Measurements from ENCODE around the gene WDR89.
"Not testable (repeated sequence)": the region's sequence is repeated elsewhere in the genome, so short reads cannot be mapped to it uniquely, and the experiment has no call there.

WDR89 gene, protein sequence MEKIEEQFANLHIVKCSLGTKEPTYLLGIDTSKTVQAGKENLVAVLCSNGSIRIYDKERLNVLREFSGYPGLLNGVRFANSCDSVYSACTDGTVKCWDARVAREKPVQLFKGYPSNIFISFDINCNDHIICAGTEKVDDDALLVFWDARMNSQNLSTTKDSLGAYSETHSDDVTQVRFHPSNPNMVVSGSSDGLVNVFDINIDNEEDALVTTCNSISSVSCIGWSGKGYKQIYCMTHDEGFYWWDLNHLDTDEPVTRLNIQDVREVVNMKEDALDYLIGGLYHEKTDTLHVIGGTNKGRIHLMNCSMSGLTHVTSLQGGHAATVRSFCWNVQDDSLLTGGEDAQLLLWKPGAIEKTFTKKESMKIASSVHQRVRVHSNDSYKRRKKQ

DNA sequence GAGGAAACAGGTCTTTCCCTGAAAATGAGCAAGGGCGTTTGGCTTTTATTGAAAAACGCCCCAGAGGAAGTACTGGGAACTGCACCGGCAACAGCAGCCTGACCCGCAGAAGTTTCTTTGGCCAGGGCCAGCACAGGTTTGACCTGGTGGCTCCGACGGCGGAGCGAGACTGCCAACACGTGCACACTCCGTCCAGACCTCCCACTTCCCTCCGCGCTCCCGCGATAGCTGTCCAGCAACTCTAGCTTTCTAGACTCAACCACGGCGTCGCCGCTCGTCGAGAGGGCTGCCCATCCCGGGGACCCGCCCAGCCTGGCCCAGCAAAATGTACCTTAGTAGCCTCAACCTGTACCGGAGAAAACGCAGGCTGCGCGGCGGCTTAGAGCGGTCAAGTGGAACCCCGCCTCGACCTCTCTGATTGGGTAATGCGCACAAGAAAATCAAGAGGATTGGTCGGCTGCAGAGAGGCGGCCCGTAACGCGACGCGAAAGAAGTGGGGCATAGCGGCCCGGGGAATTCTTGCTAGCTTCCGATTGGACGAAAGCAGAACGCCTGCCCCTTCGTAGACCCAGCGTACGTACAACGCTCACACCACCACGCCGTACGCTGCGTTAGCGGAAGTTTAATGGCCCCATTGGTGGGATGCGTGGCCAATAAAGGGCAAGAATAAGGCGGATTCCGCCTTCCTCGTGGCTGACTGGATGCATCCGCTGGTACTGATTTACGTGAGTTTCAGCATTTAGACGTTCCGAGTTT, at the start of gene WDR89:
Gene WDR89 (minus strand): TSS at position 399 of the 756 bp plus-strand sequence. CDS start 41,929 bp downstream, outside the sequence.
- peak; percentile 98 for DNase-seq

DNA sequence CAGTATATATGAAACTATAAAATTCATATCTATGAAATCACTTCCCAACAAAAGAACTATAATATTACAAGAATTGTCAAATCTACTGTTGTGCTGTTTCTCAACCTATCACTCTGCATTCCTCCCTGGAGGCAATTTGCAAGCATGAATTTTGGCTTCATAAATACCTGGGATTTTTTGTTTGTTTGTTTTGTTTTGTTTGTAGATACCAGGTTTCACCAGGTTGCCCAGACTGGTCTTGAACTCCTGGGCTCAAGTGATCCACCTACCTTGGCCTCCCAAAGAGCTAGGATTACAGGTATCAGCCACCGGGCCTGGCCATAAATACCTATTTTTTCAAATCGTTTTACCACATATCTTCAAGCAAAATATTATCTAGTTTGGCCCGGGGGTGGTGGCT, 47.5 kb upstream of the WDR89 start:
- no peak for DNase-seq

DNA sequence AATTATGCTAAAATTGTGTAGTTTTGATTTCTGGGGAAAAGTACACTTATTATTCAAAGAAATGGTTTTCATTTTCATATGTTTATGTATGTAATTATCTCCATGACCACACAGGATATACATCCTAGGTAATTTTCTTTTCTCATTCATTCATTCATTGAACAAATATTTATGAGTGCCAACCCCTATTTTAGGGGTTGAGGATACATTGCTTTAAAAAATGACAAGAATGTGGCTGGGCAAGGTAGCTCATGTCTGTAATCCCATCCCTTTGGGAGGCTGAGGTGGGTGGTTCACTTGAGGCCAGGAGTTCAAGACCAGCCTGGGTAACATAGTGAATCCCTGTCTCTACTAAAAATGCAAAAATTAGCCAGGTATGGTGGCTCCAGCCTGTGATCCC, 45.3 kb upstream of the WDR89 start:
- DNase-seq: no peak

DNA sequence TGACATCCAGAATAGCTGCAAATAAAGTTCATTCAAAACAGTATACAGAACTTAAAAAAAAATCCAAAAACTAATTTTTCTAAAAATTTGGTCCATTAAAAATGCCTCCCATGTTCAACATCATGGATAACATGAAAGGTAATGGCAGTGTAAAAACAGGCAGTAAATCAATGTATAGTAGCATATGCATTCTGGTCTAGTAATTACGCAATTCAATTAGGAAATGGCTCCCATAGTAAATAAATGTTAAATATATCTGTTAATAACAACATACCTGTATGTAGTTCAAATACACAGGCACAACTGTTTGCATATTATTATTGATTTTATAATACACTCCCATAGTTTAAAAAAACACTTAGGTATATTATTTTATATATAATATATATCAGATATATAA, 43.7 kb upstream of the WDR89 start:
- DNase-seq: no peak

DNA sequence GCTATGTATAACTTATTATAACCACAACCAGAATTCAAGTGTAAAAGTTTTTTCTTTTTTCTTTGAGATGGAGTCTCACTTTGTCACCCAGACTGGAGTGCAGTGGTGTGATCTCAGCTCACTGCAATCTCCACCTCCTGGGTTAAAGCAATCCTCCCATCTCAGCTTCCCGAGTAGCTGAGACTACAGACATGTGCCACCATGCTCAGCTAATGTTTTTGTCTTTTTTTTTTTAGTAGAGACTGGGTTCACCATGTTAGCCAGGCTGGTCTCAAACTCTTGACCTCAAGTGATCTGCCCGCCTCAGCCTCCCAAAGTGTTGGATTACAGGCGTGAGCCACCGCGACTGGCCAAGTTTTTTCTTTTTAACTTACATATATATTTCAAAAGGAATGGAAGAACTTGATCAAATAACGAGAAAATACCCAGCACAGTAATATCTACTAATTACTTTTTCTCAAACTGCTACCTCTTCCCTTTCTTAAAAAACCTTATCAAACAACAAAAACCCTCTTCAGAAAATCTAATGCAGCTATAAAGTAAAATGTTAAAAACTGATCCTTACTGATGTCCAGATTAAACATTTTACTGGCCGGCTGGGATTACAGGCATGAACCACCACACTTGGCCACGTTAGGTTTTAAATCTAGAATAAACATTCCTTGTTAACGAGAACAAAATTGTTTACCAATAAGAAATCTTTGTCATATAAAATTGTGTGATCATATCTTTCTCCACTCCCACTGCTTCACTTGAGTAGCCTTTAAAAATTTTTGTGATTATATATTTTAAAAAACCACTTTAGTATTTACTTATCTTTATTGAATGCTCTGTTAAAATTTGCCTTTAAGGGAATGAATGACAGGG, 41.3 kb upstream of the WDR89 start:
- DNase-seq: no peak

DNA sequence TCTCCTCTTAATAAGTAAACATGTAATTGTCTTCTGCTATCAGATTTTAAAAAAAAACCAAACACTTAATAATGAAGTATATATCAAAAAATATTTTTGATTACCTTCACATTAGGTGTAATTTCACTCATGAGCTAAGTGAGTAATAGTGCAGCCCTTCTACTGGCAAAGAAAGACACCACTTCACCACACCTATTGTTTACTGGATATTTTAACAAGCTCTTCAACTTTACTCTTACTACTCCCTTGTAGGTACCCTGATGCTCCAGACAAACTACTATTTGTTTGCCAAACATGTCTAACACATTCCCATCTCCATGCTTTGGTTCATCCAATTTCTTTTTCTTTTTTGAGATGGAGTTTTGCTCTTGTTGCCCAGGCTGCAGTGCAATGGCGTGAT, 36.9 kb upstream of the WDR89 start:
- DNase-seq: no peak

DNA sequence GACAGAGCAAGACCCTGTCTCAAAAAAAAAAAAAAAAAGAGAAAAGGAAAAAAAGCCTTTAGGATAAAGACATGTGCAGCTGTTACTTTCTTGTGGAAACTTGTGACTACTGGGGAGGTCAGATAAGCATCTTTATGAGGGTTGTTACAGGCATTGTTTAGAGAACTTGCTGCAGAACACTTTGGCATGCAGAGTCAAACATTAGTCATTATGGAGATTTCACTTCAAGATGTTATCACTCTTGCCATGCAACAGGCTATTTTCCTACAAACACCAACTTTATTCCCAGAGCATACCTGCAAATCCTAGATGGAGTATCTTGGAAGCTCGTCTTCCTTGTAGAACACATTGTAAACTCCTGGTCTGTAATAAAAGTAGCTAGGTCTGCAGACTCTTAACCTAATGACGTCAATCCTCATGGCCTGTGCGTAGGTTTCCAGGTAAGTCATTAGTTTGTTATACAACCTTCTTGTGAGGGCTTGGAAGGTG, 36.3 kb upstream of the WDR89 start:
- DNase-seq: no peak

DNA sequence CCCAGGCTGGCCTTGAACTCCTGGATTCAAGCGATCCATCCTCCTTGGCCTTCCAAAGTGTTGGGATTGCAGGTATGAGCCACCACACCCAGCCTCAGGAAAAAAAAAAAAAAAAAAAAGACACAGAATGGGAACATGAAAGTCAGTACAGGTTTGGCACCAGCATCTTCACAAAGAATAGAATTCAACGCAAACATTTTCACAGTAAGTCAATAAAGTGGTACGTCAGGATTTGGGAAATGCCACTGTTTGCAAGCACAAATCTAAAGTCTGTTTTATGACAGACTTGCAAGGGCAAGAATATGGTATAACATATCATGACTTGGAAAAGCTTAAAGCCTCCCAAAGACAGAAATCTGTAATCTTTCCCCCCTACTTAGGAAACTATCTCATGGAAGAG, 34.9 kb upstream of the WDR89 start:
- no peak for DNase-seq

DNA sequence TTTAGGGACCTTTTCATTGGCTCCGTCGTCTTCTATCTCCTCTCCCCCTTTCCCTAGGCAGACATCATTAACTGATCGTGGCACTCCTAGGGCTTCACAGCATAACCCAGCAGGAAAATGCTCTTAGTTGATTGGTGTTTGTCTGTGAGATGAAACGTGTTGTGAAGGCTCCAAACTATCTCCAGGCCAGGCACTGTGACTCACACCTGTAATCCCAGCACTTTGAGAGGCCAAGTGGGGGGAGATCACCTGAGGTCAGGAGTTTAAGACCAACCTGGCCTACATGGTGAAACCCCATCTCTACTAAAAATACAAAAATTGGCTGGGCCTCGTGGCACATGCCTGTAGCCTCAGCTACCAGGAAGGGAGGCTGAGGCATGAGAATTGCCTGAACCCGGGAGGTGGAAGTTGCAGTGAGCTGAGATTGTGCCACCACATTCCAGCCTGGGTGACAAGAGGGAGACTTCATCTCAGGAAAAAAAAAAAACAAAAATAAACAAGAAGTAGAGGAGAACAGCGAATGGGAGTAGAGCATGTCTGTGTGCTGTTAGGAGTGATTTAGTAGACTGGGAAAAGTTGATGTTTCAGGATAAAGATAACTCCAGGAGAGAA, 32.3 kb upstream of the WDR89 start:
- no peak for DNase-seq

DNA sequence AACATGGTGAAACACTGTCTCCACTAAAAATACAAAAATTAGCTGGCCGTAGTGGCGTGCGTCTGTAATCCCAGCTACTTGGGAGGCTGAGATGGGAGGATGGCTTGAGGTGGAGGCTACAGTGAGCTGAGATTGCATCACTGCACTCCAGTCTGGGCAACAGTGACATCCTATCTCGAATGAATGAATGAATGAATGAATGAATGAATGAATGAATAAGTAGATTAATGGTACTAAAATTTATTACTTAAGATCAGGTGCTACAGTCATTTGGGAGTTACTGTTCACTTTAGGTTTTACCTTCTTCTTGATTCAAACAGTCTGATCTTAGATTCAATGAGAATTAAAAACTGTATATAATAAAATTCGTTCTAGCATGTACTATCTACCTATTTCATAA, 31.6 kb upstream of the WDR89 start:
- DNase-seq: no peak

DNA sequence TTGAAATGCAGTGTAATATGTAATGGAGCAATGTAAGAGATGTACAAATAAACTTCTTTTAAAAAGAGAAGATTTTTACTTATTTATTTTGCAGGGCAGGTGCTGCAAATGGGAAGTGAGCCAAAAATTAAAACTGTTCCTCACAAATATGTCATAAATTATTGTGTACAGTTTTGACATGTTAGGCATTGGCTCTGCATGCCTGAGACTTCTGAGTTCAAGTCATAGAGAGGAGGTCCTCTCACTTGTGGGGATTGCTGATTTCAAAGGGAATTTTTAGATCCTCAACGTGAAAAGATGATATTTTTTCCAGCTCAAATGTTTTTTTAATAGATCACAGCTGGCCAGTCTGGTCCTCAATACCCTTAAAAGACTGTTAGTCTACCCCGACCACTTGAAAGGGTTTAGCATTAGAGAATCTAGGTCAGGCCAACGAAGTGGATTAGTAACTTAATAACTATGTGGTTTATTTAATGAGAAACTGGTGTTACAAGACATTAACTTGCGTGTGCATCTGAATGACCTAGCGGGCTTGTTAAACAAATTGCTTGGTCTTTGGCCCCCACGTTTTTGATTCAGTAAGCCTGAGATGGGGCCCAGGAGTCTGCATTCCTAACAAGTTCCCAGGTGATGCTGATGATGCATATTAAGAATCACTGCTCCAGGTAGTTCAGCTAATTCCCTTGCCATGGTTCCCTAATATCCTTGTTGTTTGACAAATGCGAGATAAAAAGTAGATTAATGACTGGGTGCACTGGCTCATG, 30.9 kb upstream of the WDR89 start:
- no peak for DNase-seq

DNA sequence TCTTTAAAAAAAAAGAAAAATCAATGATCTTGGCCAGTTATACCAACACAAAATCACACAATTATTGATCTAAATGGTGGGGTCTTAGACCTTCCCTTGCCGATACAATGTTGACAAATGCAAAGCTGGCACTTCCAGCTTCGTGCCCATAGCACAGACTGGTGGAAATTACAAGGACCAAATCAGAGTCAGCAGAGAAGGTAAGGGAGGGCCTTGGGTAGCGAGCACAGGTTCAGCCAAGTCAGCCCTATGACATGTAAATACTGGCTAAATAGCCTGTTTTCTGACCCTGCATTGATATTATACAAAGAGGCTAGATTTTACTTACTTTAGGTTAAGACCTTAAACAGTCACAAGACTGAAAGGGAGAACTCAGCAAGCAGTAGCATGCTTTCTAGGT, 30.3 kb upstream of the WDR89 start:
- no peak for DNase-seq

DNA sequence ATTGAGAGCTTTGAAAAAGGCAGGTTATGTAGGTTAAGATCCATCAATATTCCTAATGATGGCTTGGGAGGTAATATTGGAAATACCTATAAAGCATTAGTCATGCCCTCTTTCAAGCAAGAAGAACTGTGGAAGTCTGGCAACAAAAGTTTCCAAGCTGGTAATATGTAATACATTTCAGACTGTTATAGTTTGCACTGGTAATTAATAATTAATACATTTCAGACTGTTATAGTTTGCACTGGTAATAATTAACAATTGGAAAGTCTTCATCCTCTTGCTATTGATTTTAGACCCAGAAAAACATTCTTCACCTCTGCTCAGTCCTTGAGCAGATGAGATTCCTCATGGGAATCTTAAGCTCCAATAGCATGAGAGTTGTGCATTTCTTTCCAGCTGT, 29.0 kb upstream of the WDR89 start:
- DNase-seq: no peak

DNA sequence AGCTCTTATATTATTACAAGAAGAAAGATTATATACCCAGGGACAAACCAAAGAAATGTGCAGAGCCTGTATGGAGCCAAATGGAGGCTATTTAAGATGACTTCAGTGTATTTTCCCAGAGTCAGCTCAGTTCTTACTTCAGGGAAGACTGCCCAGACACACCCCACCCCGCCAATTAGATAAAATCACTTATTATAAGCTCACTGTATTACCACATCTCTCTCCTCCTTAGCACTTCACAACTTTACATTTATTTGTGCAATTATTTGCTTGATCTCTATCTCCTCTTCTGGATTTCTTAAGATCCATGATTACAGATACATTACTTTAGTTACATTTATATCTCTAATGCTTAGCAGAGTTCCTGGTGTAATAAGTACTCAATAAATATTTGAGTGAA, 24.7 kb upstream of the WDR89 start:
- no peak for DNase-seq

DNA sequence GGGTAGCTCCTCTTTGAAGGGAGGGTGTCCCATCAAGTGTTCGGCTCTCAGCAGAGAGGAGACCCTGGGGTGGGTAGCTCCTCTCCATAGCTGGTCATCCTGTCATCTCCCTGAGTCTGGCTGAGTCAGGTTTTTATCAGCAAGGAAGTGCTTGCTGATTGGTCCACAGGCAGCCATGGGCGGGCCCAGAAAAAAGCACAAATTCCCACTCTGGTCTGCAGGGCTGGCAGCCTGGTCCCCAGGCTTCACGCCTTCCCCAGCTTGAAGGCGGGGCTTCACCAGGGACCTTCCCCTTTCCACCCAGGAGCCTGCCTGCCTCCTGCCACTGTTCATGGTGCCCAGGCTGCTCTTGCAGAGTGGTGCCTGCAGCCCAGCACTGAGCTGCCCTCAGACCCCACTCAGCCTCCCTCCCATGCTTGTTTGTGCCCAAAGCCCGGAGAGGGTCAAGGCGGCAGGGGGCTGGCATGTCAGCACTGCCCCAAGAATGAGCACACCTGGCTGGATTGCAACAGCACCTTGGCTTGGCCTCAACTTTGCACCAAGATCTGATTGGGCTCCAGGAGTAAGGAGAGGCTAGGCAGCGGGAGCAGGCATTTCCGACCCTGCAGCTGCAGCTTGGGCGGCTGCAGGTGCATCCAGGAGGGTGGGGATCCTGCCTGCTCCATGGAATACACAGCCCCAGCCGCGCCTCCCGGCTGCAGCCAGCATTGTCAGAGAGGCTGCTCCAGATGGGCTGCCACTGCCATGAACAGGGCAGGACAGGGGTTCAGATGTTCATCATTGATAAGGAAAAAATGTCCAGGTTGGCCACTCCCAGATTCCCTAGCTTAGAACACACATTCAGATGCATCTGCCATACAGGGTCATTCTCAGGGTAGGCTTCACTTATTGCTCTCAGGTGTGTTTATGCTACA, 22.0 kb upstream of the WDR89 start:
- DNase-seq: no peak

DNA sequence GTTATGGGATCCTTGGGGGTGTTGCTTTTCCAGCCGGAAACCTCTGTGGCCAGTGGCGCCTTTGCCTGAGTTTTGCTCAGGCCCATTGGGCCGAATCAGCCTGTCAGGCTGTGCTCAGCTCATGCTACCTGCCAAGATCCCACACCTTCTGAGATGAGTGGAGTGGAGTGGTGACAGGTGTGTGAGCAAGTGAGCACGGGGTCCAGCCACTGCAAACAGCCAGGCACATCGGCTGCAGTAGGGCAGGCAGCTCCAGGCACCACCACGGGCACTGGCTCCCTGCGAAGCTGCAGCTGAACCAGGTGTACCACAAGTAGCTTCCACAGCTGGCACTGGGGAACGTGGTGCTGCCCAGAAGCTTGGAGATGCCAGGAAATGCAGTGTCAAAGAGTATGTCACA, 21.1 kb upstream of the WDR89 start:
- DNase-seq: no peak

DNA sequence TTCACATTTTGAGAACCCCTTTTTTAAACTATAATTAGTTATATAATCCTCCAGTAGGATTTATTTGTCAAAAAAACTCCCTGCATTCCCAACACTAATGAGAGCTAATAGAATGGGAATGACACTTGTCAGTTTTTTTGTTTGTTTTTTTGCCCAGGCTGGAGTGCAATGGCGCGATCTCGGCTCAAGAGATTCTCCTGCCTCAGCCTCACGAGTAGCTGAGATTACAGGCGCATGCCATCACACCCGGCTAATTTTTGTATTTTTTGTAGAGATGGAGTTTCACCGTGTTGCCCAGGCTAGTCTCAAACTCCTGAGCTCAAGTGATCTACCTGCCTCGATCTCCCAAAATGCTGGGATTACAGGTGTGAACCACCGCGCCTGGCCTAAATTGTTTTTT, 20.2 kb upstream of the WDR89 start:
- not testable (repeated sequence) for DNase-seq

DNA sequence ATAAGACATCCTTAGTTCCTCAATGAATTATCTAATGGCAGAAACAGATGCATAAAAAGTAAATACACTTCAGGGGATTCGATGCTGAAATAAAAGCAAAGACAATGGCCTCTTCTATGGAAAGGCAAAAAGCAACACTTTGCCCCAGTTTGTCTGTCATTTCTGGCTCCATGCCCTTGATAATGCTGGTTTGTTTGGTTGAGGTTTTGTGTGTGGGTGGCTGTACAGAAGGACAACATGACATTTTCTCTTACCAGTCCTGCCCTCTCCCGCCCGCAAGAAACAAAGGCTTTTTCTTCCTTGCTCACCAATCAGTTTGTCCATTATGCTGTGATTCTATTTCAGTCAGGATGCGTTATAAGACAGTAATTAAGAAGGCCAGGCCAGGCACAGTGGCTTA, 18.1 kb upstream of the WDR89 start:
- no peak for DNase-seq

DNA sequence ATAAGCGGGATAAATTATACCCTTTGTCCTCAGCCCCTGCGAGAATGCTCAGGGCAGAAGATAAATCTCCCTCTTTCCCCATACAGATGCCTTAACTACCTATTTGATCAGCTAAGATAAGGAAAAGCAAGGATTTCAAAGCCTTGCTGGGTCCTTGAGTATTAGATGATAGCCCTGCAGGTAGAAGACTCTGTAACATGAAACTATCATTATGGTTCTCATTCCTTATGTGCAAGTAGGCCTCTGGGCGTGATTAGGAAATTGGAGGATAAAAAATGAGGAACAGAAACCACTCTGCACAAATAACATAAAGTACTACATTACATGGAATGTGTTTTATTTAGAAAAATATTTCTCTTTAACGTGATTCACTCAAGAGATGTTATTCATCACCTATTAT, 14.5 kb upstream of the WDR89 start:
- no peak for DNase-seq

DNA sequence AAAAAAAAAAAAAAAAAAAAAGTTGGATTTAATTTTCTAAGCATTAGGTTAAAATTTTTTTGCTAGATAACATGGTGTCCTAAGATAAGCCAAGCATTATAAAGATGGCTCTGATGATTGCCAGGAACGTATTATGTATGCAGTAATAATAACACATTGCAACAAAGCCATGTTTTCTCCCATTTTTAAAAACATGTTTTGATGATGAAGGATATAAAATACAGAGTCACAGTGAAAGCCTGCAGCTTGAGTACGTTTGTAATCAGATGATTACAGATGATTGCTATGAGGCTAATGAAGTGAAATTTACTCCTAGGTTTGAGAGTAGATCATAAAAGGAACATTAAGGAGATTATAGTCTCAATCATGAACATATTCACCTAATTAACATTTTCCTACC, 13.3 kb upstream of the WDR89 start:
- DNase-seq: no peak

DNA sequence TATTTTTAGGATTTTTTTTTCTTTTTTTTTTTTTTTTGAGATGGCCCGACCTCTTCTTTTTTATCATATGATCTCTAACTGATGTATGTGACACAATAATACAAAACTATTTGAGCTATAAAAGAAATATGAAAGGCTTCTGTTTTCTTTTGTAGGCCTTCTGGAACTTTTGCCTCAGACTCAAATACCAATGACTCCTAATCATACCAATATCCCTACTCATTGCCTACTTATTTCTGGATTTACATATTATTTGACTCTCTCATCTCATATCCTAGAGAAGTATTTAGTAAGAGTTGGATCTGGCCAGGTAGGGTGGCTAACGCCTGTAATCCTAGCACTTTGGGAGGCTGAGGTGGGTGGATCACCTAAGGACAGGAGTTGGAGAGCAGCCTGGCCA, 12.7 kb upstream of the WDR89 start:
- DNase-seq: no peak

Data from activated effector memory CD4-positive, alpha-beta T cell treated with anti-CD3 and anti-CD28 coated beads, Interleukin-2, amount 50 U/mL, for 16 hours (primary cell).